ENCODE measurements around the gene SYCP3.
"Not testable (repeated sequence)": the region's sequence is repeated elsewhere in the genome, so short reads cannot be mapped to it uniquely, and the experiment has no call there.

SYCP3 gene

DNA sequence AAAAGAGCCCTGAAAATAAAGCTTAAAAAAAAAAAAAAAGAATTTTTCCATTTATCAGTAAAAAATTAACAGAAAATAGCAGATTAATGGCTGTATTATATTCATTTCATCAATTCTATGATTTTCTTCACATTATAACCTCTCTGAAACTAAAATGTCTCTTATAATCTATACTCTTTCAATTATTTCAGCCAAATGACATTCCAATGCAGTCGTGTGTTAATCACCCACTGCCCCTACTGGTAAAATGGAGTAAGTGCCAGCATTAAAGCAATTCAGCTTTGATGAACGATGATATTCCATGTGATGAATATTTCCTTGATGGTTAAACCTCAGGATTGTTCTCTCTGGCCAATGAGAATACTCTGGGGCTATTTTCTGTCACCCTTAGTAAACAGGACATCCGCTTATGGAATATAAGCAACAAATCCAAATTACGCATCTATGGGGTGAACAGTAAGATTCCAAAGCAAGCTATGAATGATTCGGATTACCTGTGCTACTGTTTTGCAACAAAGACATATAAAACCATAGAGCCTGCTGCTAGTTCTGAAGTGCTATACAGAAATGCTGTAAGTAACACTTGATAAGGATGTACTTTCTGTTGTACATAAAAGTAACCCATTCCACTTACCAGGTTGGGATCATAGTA, 20.3 kb upstream of the SYCP3 start:
- no peak for DNase-seq

DNA sequence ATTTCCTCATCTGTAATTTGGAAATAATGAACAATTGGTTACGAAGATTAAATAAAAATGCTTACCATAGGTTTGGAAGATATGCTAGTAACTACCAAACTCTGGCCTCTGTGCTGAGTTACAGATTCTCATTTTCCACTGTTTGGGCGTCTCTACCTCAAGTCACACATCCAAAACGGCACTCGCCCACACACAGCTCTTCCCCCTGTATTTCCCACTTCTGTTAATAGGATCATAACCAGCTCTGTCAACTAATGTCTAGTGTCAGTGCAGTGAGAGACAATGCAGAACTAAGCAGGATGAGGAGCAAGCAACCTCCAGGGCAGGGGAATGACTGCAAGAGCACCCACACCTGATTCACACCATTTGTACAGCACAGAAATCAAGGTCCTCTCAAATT, 10.9 kb upstream of the SYCP3 start:
- no peak for DNase-seq

GRCh38 chr12:101749657-101750056, 10.4 kb upstream of the SYCP3 start:
- no peak for DNase-seq

DNA sequence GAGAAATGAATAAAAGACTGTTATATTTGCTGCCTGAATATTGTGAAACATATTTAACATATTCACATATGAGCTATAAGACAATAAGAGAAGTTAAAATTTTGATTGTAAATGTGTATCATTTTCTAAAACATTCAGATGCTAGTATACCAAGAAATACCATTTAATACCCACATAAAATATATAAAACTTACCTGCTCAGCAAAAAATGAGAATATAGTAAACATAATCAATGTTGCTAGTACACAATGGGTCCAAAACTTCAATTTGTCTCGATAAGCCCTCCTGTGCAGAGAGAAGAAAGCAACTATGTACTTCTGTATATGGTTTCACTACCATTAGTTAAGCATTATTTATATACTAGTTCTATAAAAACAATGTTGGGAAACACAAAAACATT, 9.6 kb upstream of the SYCP3 start:
- no peak for DNase-seq

GRCh38 chr12:101747697-101748096, 8.4 kb upstream of the SYCP3 start:
- DNase-seq: no peak

DNA sequence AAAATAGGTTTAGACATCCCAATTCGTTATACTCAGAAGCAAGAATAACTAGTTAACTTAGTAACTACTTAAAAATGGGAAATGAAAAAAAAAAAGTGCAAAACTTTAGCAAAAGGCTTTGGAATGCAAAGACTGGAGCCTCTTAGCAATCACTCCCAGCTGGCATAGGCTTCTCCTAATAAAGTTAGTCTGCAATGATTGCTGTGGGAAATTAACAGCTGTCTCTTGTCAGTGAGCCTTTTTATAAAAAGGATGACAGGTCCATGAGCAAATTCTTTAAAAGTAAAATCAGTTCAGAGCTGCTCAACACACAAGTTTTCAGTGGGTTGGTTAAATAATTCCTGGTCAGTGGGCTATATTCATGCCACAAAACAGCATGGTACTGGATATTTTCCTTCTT, 7.4 kb upstream of the SYCP3 start:
- no peak for DNase-seq

DNA sequence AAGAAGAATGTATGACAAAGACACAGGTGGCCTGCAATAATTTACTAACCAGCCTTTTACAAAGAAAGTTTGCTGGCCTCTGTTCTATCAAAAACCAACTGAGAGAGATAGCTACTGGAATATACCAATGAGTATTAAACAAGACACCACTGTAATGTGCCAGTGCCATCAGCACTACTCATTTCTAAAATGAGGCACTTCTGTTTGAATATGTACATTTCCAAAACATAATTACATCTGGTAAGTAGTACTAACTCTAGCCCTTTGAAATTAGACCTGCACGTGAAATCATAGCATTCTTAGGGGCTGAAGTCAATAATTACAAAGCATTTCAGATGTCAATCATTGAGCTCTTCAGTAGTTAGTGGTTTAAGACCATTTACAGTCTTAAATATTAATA, 6.9 kb upstream of the SYCP3 start:
- no peak for DNase-seq

DNA sequence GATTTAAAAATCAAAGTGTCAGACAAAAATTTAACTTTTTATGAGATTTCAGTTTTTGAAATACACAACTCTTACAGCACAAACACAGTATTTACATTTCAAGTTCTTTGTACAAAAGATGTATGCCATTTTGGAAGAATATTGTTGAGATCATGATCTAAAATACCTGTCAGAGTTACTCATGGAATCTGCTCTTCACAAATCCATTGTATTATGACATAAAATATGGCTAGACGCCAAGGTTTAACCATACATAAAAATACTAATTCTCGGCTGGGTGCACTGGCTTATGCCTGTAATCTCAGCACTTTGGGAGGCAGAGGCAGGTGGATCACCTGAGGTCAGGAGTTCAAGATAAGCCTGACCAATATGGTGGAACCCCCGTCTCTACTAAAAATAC, 6.2 kb upstream of the SYCP3 start:
- no peak for DNase-seq

DNA sequence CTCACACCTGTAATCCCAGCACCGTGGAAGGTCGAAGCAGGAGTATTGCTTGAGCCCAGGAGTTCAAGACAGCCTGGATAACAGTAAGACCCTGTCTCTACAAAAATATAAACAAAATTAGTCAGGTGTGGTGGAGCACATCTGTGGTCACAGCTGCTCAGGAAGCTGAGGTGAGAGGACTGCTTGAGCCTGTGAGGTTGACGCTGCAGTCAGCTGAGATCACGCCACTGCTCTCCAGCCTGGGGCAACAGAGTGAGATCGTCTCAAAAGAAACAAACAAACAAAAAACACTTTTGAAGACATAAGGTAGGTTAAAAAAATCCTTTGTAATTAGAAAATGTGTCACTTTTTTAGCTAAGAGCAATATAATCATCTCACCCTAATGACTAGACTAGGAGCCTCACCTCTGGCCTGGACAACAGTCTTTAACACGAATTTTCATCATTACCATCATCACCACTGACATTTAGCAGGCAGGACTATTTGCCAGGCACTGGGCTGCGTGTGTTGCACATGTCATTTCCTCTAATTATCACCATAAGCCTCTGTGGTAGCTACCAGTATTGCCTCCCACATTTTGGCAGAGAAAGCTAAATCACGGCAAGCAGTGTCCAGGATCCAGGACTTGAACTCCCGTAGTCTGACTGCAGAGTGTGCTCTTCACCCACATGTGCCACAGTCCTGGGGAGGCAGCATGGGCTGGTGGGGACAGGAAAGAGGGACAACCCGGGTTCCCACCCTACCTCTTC, 4.6 kb upstream of the SYCP3 start:
- DNase-seq: no peak

DNA sequence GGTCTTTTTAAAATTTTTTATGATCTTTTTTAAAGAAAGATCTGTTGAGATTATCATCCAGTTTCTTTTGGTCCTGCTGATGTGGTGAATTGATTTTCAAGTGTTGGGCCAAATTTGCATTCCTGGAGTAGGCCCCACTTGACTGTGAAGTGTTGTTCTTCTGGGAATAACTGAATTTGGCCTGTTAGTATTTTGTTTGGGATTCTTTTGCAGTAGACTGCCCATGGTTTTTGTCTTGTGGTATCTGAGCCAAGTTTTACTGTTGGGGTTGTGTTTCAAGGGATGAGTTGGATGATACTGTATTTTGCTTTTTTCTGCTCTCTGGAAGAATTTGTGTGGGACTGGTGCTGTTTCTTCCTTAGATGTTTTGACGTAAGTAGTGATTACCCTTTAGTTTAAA, 4.0 kb upstream of the SYCP3 start:
- no peak for DNase-seq

GRCh38 chr12:101740980-101741379, 1.7 kb upstream of the SYCP3 start:
- DNase-seq: no peak

- DNase-seq: no peak
Measured at GRCh38 chr12:101740566-101740965, 1.3 kb upstream of the SYCP3 start.

GRCh38 chr12:101737476-101737875, 1.8 kb downstream of the SYCP3 start:
- DNase-seq: no peak

- not testable (repeated sequence) for DNase-seq
Measured at GRCh38 chr12:101734482-101734881, 4.8 kb downstream of the SYCP3 start.

GRCh38 chr12:101733166-101733565, 6.1 kb downstream of the SYCP3 start:
- DNase-seq: no peak

DNA sequence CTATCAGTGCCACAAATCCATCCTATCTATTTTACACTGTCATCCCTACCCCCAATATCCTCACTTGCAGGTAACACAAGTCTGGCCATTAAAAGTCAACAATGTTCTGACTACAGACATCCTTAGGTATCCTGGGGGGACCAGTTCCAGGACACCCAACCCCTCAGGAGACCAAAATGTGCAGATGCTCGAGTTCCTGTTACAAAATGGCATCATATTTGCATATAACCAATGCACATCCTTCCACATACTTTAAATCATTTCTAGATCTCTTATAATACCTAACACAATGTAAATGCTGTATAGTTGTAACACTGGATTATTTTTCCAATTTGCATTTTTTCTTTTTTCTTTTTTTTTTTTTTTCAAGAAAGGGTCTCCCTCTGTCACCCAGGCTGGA, 6.9 kb downstream of the SYCP3 start:
- no peak for DNase-seq

DNA sequence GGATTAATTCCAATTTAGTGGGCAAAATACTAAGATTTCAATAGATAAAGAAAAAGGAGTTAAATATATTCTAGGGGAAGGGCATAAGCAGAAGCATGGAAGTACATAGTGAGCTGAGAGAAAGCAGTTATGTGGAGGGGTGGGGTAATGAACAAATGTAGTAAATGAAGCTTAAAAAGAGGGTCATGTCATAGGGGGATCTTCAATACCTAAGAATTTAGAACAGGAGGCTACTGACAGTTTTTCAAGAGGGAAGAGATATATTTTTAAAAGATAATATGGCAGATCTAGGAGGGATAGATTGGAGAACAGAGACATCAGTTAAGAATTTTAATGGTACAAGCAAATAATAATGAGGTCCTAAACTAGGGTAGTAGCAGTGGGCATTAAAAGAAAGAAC, 9.4 kb downstream of the SYCP3 start:
- DNase-seq: no peak

- DNase-seq: no peak
Measured at GRCh38 chr12:101727098-101727497, 12.2 kb downstream of the SYCP3 start.

- DNase-seq: no peak
Measured at GRCh38 chr12:101722392-101722791, 16.9 kb downstream of the SYCP3 start.

- DNase-seq: no peak
Measured at GRCh38 chr12:101720118-101720517, 19.1 kb downstream of the SYCP3 start.

GRCh38 chr12:101719566-101719965, 19.7 kb downstream of the SYCP3 start:
- DNase-seq: no peak

GRCh38 chr12:101714877-101715444, 24.3 kb downstream of the SYCP3 start:
- DNase-seq: no peak

- DNase-seq: no peak
Measured at GRCh38 chr12:101713930-101714329, 25.3 kb downstream of the SYCP3 start.

GRCh38 chr12:101713059-101713682, 26.1 kb downstream of the SYCP3 start:
- DNase-seq: no peak
